Caki2 (cell line): ENCODE measurements around the gene GADL1. TPM values are rescaled to one million over a fixed set of nuclear protein-coding genes. Genes with fewer than 3 reads are reported as not detected.

Source experiments
- DNase-seq: peaks from one replicate; pipeline ENCODE4 v3.0.0-alpha.2; 2015; ENCODE audit warnings: low read depth
- in situ Hi-C: cut with HindIII; loops from 2 replicates; pipeline ENCODE4 v1.10.0; 2016; ENCODE audit warnings: low sequenced_read_pairs, low pct_unique_long_range_greater_than_20kb, mixed read lengths
- total RNA-seq: library from RNA; depleted of rRNA; stranded (reverse); fragments of >200 nt; shearing (Covaris generic); gene quantifications from 2 replicates; pipeline ENCODE4 v1.2.3, GENCODE V29; 2014; ENCODE audit warnings: low replicate concordance

The GADL1 gene
- total RNA-seq, 1 experiment from 2014 or later: not detected

DNA sequence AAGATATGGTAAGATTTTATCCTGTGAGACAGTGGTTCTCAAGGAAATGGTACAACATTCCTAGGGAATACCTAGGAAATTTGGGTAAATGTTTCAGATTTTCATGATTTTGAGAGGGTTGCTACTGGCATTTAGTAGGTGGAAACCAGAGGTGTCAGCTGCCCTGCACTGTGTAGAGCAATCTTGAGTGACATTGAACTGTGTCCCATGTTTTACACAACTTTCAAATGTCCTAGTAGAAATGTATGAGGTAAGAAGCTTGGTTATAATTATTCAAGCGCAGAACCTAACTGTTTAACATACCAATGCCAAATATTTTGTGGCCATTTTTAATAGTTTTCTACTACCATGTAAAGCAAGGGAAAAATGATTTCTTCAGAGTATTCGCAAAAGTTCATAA lies 120.4 kb downstream of the GADL1 start:
- DNase-seq: no peak
- in situ Hi-C loops: no loop called here

DNA sequence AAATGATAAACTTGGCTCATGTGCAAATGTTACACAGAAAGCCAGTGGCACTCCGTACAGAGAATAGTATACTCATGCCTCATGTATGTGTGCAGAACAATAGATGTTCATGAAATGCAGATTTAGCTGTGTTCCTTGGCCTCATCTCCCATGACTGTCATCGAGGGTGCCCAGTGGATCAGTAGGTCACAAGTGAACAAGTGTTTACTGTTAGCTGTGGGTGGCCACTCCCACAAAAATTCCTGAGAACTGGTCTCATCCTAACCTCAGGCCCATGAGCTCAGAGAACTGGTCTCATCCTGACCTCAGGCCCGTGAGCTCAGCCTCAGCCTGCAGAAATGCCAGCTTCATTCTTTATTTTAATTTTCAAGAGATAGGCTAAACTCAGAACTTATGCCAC lies 124.1 kb downstream of the GADL1 start:
- in situ Hi-C loops: no loop called here
- peak; percentile 66 for DNase-seq

DNA sequence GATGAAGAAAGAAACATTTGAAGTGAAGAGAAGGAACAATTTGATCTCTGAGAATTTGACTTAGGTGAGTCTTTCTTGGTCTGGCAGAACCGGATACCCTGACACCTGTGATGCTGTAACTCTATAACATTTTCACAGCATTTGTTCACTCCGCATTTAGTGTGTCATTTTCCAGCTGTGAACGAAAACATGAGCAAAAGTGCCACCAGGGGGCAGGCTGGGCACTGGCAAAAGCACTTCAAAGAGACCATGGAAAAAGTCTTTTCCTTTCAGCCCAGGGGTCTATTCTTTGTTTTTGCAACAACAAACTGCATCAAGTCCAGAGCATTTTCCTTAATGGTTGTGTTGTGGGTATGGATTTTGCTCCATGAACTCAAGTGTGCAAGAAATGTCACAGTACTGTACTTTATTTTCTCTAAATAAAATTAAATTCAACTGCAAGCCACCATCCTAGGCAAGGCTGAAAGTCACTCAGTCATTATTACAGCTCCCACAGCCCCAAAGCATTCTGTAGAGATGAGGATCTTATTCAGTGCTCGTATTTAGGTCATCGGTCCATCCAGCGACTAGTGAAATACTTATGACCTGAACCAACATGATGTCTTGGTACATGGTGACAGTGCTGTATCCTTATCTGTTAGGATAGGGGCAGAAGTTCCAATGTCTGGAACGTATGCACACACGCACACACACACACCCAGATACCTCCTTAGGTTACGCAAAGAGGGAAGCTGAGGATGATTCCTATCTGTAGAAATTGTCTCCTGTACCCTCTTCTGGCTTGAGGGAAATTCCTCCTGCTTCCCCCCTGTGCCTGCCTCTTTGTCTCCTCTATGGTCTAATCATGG lies 125.5 kb downstream of the GADL1 start:
- DNase-seq: no peak
- in situ Hi-C loops: no loop called here

DNA sequence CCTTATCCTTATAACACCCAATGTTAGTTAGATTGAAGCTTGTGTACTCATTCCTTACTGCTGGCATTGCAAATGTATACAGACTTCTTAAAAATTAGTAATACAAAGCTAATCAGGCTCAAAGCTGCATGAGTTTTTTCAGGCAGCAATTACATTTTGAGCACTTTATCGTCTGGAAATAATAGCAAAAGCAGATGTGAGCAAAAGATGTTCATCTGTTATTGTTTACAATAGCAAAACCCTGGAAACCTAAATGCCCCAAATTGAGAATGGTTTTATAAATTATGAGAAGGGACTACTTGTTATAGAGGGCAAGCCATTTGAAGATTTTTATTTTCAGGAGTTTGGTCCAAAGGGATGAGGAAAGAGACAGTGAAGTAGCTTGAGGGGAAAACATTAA lies 126.4 kb downstream of the GADL1 start:
- DNase-seq: no peak
- in situ Hi-C loops: no loop called here

DNA sequence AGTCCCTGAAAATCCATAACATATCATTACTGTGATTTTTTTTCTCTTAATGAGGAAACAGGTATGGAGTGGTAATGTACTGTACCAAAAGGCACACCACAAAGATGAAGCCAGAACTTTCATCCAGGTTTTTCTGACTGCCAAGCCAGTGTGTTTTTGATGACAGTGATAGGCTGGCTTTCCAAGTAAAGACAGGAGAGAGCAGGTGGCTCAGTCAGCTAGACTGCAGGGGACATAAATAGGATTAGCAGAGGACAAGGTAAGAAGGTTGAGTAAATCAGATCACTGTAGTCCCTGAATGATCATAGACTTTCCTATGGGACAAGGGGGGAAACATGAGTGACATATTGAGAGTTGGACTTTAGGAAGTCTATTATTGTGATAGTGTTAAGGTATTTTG lies 127.9 kb downstream of the GADL1 start:
- in situ Hi-C loops: no loop called here
- DNase-seq: no peak

DNA sequence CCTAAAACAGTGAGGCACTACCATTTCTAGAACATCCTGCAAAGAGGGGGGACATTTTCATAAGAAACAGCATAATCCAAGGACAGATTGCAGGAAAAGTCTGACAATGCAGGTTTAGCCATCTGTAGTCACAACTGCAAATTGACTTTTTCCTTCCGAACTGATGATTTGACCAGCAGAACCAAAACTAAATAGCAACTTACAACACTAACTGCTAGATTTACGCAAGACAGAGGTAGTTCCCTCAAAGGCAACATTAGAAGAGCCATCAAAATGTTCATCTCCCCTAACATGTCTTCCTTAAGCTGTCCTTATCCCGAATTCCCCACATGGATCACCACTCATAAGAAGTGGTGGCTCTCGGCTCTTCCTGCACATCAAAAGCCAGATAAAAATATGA lies 129.6 kb downstream of the GADL1 start:
- no peak for DNase-seq
- in situ Hi-C loops: no loop called here

DNA sequence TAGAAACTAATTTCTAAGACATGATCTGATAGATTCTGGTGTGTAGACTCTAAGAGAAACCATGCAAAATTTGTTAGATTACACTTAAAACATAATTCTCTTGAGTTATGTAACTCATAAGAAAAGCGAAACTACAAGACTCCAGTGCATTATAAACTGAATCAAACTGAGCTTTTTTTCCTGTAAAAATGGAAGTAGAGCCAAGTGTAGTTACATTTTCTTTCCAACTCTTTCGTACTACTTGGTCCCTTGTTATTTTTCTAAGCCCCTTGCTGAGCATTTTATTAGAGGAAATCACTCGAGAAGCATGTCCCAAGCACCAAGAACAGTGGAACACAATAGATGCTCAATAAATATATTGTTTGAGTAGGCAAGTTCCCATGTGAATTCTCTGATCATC lies 130.2 kb downstream of the GADL1 start:
- in situ Hi-C loops: no loop called here
- no peak for DNase-seq

DNA sequence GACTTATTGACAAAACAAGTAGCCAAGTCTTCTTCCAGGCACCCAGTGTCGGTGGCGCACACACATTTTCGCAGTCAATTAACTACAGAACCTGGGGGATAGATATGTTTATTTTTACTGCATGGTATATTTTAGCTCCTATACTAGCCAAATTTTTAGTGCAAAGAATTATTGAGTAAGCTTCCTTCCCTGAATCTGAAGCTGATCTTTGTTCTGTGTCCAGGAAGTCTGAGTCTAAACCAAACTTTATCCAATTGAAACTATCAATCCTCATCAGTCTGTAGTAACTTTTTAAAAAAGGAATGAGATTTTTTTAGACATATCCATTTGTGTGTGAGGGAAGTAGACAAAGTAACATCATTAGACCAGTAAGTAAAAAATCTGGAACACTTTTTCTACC lies 133.1 kb downstream of the GADL1 start:
- no peak for DNase-seq
- in situ Hi-C loops: no loop called here

DNA sequence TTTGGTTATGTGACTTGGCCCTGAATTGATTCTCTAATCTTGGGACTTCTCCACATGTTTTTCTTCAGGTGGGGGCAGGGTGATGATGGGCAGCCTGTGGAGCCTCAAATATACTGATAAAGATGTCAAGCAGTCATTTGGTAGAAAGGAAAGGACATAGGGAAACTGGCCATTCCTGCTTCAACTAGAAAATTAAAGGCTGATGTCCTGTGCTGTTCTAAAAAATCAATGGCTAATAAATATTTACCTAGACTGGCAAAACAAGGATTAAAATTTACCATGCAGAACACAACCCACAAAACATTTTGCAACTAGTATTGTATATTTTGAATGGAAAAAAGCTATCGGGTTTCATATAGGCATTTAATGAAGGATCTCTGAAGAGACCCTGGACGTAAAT lies 133.7 kb downstream of the GADL1 start:
- no peak for DNase-seq
- in situ Hi-C loops: no loop called here

DNA sequence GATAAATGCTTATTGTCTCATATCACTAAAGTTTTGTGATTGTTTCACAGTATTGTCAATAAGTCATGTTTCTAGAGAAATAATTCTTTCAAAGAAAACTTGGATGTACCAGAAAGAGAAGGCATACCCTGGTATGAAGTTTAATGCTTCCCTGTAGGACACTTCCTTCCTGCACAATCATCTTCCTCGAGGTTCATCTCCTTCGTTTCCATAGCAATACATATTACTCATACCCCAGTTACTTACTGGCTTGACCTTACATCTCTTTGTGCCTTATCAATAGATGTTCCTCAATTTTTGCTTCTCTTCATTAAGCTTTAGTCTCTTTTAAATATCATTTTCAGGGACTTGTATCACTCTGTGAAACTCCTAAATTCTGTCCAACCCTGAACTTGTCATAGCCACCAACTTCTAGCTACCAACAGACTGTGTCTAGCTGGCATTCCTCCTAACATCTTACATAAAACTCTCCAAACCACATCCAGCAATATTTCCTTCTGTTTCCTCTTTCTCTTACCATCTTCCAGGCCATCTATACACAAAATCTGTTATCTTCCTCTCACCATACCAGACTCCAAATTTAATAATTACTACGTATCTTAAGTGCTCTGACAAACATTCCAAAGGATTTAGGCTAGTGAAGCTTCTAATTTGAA lies 134.3 kb downstream of the GADL1 start:
- no peak for DNase-seq
- in situ Hi-C loops: no loop called here

DNA sequence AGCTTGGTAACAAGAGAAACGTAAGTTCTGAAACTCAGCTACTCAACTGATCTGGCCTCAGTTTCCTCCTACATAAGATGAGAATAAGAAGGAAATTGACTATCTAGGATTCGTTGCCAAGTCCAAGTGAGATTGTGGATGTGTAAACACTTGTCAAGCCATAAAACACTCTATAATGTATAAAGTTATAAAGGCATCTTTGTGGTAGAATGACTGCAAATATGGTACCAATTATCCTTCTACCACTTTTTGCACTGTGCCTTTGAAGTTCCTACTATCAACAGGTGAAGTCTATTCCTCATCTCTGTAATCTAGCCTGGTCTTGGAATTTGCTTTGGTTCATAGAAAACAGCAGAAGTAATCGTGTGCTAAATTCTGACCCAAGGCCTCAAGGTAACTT lies 138.2 kb downstream of the GADL1 start:
- no peak for DNase-seq
- in situ Hi-C loops: no loop called here

DNA sequence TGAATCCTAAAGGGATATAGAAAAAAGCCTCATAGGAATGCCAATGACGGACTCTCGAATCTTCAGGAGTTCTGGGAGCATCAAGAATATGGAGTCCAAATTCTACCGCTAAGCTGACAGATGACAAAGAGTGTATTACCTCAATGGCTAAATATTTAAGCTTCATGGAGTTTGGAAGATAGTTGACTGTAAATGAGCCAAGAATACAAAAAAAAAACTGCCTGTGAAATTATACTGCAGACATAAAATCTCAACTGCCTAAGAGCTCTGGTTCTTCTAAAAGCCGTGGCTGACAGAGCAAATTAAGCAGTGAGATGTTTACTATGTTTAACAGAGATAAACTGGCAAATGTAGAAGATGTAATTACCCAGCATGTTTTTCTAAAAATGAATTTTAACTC lies 140.0 kb downstream of the GADL1 start:
- DNase-seq: no peak
- in situ Hi-C loops: no loop called here

DNA sequence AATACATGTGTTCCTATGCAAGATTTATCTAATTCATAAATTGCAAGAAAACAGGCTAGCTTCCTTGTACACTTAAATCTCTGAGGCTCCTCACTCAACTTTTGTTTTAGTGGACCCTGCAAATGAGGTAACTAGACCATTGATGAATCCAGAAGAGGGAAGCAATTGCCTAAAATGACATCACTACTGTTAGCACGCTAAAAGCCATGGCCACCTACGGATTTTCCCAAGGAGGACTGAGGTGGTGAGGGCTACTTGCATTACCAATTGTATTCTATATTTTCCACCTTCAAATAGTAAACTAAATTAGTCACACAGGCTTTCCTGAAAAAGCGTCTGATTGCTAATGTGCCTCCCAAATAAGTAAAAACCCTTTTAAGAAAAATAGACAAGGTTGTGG lies 140.7 kb downstream of the GADL1 start:
- in situ Hi-C loops: no loop called here
- no peak for DNase-seq

DNA sequence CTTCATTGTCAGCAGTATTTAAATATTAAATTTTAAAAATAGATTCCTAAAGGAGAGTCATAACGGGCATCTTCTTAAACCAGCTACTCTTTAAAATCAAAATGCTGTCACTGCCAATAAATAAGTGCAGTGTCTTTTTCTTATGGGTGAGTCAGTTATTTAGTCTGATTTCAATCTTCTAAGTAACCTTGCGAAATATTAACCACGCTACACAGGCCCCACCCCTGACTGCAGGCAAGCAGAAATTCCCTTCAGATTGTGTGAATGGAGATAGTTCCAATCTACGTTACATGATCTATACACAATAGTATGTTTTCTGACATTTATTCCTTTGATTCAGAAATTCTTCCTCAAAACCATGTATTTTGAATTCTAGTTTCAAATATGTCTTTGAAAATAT lies 141.5 kb downstream of the GADL1 start:
- in situ Hi-C loops: no loop called here
- no peak for DNase-seq

DNA sequence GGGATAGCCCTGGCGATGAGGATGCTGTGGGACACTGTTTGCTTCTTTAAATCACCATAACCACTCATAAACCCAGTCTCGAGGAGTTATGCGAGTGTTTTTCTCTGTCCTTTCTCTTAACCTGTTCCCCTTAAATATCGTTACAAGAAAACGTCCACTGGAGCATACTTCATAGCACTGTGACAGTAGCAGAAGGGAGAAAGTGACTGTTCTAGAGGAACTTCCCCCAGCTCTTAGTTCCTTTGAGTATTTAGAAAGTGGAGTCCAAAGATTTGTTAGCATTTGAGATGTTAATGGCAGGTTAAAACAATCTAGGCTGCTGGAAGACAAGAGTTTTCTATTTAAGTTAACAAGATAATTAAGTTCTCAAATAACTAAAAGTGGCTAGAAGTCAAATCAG lies 142.0 kb downstream of the GADL1 start:
- in situ Hi-C loops: no loop called here

DNA sequence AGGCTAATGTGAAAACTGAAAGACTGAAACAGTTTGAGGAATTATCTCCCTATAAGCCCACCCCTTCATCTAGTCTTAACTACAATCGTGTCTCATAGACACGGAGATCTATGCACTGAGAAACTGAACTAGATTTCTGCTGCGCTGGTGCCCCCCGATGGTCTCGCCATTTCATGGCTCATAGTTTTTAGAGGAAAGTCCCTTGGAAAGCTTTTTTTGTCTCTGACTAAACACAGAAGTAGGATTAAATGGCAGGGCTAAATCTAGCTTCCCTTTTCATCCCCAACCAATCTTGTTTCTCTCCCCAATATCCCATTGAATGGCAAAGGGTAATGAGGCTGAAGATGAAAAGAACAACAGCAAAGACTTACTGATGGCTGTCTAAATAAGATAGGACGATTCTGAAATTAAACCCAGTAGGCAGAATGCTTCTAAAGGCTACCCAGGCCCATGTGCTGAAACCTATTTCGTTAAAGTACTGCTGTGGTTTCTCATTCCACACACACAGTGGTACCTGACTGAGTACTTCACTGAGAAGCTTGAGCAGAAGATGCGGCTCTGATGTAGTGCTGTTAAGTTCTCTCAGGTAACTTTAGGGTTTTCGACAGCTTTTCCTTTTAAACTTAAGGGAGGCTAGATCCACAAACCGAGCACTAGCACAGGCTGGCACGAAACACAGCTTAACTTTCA lies 142.7 kb downstream of the GADL1 start:
- in situ Hi-C loops: no loop called here
- no peak for DNase-seq

More for the DNA sequence above, 142.0 kb downstream of the GADL1 start:
- no peak for DNase-seq

DNA sequence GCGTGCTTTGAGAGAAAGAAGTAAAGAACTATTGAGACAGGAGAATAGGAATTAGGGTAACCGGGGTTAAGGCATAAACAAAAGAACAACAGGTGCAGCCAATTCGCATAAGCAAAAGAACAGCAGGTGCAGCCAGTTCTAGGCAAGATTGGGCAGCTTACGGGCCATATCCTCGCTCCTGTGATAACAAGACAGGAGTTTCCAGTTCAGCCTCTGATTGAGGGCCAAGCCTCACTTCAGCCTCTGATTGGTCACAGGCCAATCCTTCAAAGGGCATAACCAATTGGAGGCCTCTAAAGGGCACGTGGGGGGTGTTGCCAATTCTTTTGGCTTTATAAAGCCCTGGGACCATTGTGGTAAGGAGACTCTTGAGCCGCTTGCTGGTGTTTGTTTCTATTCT lies 143.5 kb downstream of the GADL1 start:
- in situ Hi-C loops: no loop called here
- DNase-seq: no peak

DNA sequence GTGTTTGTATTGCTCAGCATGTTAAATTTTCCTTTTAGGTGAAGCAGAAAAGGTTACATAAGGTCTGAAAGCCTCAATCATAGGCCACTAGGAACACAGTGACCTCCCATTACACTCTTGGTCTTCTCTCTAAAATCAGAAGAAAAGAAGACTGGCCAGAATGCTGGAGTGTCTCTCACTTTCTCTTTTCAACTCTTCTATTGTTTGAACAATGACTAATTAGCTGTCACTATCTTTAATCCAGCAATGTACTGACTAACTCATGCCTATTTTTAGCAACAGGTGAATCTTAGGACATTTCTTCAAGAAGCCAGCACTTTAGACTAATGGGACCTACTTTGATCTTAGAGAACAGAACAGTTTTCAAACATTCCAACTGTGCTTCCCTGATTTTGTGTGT lies 145.2 kb downstream of the GADL1 start:
- in situ Hi-C loops: no loop called here

DNA sequence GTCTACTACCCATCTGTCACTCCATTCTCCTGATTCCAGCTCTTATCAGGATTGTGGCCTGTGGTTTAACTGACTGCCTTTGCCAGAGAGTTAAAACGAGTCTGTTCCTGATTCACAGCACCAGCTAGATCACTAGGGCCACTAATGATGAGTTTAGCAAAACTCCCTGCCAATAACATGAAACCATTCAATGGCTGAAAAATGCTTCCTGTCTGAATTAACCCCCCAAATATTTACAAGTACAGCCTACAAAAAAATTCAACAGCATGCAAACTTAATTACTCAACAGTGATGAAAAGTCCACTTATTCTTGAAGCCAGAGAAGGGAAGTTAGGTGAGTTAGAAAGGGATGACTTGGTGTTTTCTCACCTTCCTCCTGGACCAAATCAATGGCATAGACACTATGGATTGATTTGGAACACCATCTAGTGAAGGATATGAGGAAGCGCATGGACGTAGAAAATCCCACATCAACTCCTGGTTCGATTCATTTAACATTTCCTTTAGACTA lies 146.6 kb downstream of the GADL1 start:
- in situ Hi-C loops: no loop called here
- DNase-seq: peak; percentile 49

More for the DNA sequence above, 145.2 kb downstream of the GADL1 start:
- peak; percentile 35 for DNase-seq
